Stimulated activated naive CD8-positive, alpha-beta T cell treated with anti-CD3 and anti-CD28 coated beads, Interleukin-15, Interleukin-2, amounts not matched to agents 100 U/mL and 50 U/mL, for 24 hours (primary cell): ENCODE results near the gene NPC1.
A peak's percentile ranks its signal among the peaks of the same experiment; 100 is the strongest.
"Not testable (repeated sequence)": the region's sequence is repeated elsewhere in the genome, so short reads cannot be mapped to it uniquely, and the experiment has no call there.

ENCODE experiments used
- ATAC-seq: fragments of 150-1000 bp; cut with Tn5 transposase; one replicate; pipeline ENCODE4 v1.10.0; 2021
- DNase-seq: peaks from one replicate; pipeline ENCODE4 v3.0.0; 2021

The NPC1 gene

GRCh38 chr18:23586249-23587196, at the start of gene NPC1:
Gene NPC1 (minus strand): TSS chr18:23586506. CDS start chr18:23586343, 163 bp downstream.
- DNase-seq (peak; percentile 93), ATAC-seq (peak; percentile 93)

- DNase-seq: no peak
- ATAC-seq: no peak
Observed at GRCh38 chr18:23636071-23636399, 49.7 kb upstream of the NPC1 start.

GRCh38 chr18:23635283-23636070, 49.2 kb upstream of the NPC1 start:
- ATAC-seq: peak; percentile 32
- no peak for DNase-seq

- DNase-seq: no peak
Observed at GRCh38 chr18:23634692-23635091, 48.4 kb upstream of the NPC1 start.

GRCh38 chr18:23632615-23633014, 46.3 kb upstream of the NPC1 start:
- DNase-seq: no peak
- no peak for ATAC-seq

More at GRCh38 chr18:23634692-23635091, 48.4 kb upstream of the NPC1 start:
- ATAC-seq: no peak

GRCh38 chr18:23631746-23632145, 45.4 kb upstream of the NPC1 start:
- no peak for ATAC-seq

GRCh38 chr18:23631312-23631711, 45.0 kb upstream of the NPC1 start:
- ATAC-seq: no peak

More at GRCh38 chr18:23631746-23632145, 45.4 kb upstream of the NPC1 start:
- DNase-seq: no peak

GRCh38 chr18:23629444-23629946, 43.2 kb upstream of the NPC1 start:
- ATAC-seq (no peak), DNase-seq (no peak)

More at GRCh38 chr18:23631312-23631711, 45.0 kb upstream of the NPC1 start:
- DNase-seq: no peak

GRCh38 chr18:23627970-23628369, 41.7 kb upstream of the NPC1 start:
- DNase-seq (no peak), ATAC-seq (no peak)

- ATAC-seq: no peak
Observed at GRCh38 chr18:23627321-23627720, 41.0 kb upstream of the NPC1 start.

GRCh38 chr18:23626451-23627279, 40.4 kb upstream of the NPC1 start:
- ATAC-seq: no peak

More at GRCh38 chr18:23627321-23627720, 41.0 kb upstream of the NPC1 start:
- DNase-seq: no peak

GRCh38 chr18:23623040-23623439, 36.7 kb upstream of the NPC1 start:
- no peak for ATAC-seq
- no peak for DNase-seq

More at GRCh38 chr18:23626451-23627279, 40.4 kb upstream of the NPC1 start:
- no peak for DNase-seq

GRCh38 chr18:23619388-23619881, 33.1 kb upstream of the NPC1 start:
- peak; percentile 25 for DNase-seq
- ATAC-seq: peak; percentile 44

- DNase-seq: peak; percentile 21
- ATAC-seq: peak; percentile 37
Observed at GRCh38 chr18:23618862-23619387, 32.6 kb upstream of the NPC1 start.

GRCh38 chr18:23617412-23618014, 31.2 kb upstream of the NPC1 start:
- ATAC-seq (no peak), DNase-seq (no peak)

GRCh38 chr18:23616258-23616657, 30.0 kb upstream of the NPC1 start:
- ATAC-seq: no peak
- no peak for DNase-seq

GRCh38 chr18:23614891-23615290, 28.6 kb upstream of the NPC1 start:
- no peak for ATAC-seq
- DNase-seq: no peak

GRCh38 chr18:23614413-23614812, 28.1 kb upstream of the NPC1 start:
- ATAC-seq: no peak
- no peak for DNase-seq

GRCh38 chr18:23613091-23613475, 26.8 kb upstream of the NPC1 start:
- DNase-seq, ATAC-seq: not testable (repeated sequence)

GRCh38 chr18:23612434-23613090, 26.3 kb upstream of the NPC1 start:
- ATAC-seq: no peak
- DNase-seq: no peak
